Measurements from ENCODE around the gene GLTPD2. TPM values are rescaled to one million over a fixed set of nuclear protein-coding genes. Genes with fewer than 3 reads are reported as not detected.

The GLTPD2 gene
- total and polyA plus RNA-seq, 10 of the 15 experiments (the other 5 are each of a cell fraction or from before 2014, with no cell fraction given): 0.16 to 0.34 TPM; not detected in 8

DNA sequence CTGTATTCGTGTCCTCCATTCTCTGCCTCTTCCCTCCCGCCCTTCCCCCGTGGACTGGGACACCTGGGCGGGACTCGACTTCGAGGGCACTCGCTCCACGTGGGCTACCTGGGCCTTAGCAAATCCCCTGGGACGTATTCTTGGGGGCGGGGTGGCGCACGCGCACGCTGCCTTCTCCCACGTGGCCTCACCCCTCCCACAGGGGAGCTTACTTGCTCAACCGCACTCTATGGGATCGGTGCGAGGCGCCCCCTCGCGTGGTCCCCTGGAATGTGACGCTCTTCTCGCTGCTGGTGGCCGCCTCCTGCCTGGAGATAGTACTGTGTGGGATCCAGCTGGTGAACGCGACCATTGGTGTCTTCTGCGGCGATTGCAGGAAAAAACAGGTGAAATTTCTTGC lies 6.1 kb upstream of the GLTPD2 start:
- peaks cover 4% of the 10 kb centered on the region for H3K4me1 ChIP-seq (ENCODE audit: control insufficient read depth, insufficient read depth, low read length)
- H3K79me2 ChIP-seq (ENCODE audit: control insufficient read depth, insufficient read depth, low read length): no peaks in the 10 kb centered on the region
- no peak overlapping the region for H3K9ac ChIP-seq (ENCODE audit: control insufficient read depth, insufficient read depth, low read length)
- ChIA-PET POLR2A (interaction anchor here (0.8 kb wide), 1 partner anchor 9 kb away, joined by 4 read pairs; no protein-coding TSS in a partner anchor), RAD21 (ENCODE audit: unreplicated experiment) (no interaction called here), SMC1A (ENCODE audit: uncharacterized antibody, unreplicated experiment) (no interaction called here), CTCF (interaction anchor here (0.6 to 0.9 kb wide), 3 partner anchors 73 to 404 kb away, joined by 3 to 4 read pairs (median 3); no protein-coding TSS in a partner anchor)
- BruUV-seq (replicated peaks): no TSS peak
- H3K9me3 ChIP-seq (replicated peaks; ENCODE audit: control insufficient read depth, insufficient read depth, low read length): no peaks in the 10 kb centered on the region
- H3K4me3 ChIP-seq: no peak overlapping the region
- TF ChIP-seq RAD21 (IDR thresholded peaks at IDR 0.05; ENCODE audit: insufficient read depth, low read depth, low read length) (no peak), BCL11A (IDR thresholded peaks at IDR 0.05; ENCODE audit: low read depth, low read length) (no peak), CTCF (IDR thresholded peaks at IDR 0.05 in 2 of 3, conservative IDR thresholded peaks at IDR 0.05 in 1 of 3; ENCODE audit: control insufficient read depth in 2 of 3, extremely low read depth in 1 of 3, insufficient read depth in 1 of 3, low read depth in 3 of 3, low read length in 3 of 3) (0 out of 6 replicates have a peak, but pooled peaks of 1 of the 3 experiments have one; percentile 6), HDAC2 (IDR thresholded peaks at IDR 0.05) (no peak)
- TF ChIP-seq, protein P1, sequence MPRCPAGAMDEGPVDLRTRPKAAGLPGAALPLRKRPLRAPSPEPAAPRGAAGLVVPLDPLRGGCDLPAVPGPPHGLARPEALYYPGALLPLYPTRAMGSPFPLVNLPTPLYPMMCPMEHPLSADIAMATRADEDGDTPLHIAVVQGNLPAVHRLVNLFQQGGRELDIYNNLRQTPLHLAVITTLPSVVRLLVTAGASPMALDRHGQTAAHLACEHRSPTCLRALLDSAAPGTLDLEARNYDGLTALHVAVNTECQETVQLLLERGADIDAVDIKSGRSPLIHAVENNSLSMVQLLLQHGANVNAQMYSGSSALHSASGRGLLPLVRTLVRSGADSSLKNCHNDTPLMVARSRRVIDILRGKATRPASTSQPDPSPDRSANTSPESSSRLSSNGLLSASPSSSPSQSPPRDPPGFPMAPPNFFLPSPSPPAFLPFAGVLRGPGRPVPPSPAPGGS (IDR thresholded peaks at IDR 0.05; ENCODE audit: borderline replicate concordance, insufficient read depth, low read depth, low read length, poor library complexity, severe bottlenecking): no peak
- H4K20me1 ChIP-seq (ENCODE audit: control insufficient read depth, insufficient read depth): no peaks in the 10 kb centered on the region
- H3K27ac ChIP-seq (ENCODE audit: control insufficient read depth, insufficient read depth): no peak overlapping the region
- peaks cover 13 to 14% of the 10 kb centered on the region in 2 experiments for H3K27me3 ChIP-seq (replicated peaks in 1 of 2; ENCODE audit: control insufficient read depth in 2 of 2, insufficient read depth in 2 of 2, low read length in 1 of 2)
- no peak for FAIRE-seq
- in situ Hi-C loops (cut with MboI): no loop called here
- H2AFZ ChIP-seq (ENCODE audit: control insufficient read depth, low read depth, low read length): no peak overlapping the region
- H3K36me3 ChIP-seq (ENCODE audit: control insufficient read depth in 2 of 2, insufficient read depth in 2 of 2, low read length in 1 of 2): no peaks in the 10 kb centered on the region
- H3K4me2 ChIP-seq (ENCODE audit: control insufficient read depth, insufficient read depth): no peak overlapping the region
- no peak for ATAC-seq
- WGBS (ENCODE audit: insufficient coverage, insufficient replicate concordance, low lambda C conversion rate, missing lambda C conversion rate): 51% methylated on average over 23 of the region's 28 CpGs
- intact Hi-C loops (cut with micrococcal nuclease; ENCODE audit: unreplicated experiment): loop anchor here (10.0 kb wide), 1 partner anchor 48 kb away; the partner anchor contains the start of genes CXCL16, MED11 and ZMYND15
- no peak for DNase-seq (ENCODE audit: low read depth, low spot score)
